ENCODE measurements around the gene RASL10B. TPM values are rescaled to one million over a fixed set of nuclear protein-coding genes. Genes with fewer than 3 reads are reported as not detected.

Gene RASL10B
- total RNA-seq, 1 experiment from 2014 or later: 4.3 TPM

GRCh38 chr17:35745749-35746320, 14.4 kb downstream of the RASL10B start:
- Histone ChIP-seq H3K9me3 (ENCODE audit: control insufficient read depth, insufficient read depth, low read depth, low read length) (no peaks in the 10 kb centered on the region), H3K27ac (ENCODE audit: low read length) (no peak overlapping the region), H3K4me3 (ENCODE audit: low read depth in 2 of 2, low read length in 2 of 2) (no peak overlapping the region), H3K4me1 (ENCODE audit: control insufficient read depth, insufficient read depth, low read length) (peaks cover 13% of the 10 kb centered on the region), H3K36me3 (ENCODE audit: control insufficient read depth, insufficient read depth, low read length) (no peaks in the 10 kb centered on the region), H3K27me3 (ENCODE audit: control insufficient read depth, insufficient read depth, low read length) (peaks cover 4% of the 10 kb centered on the region)
- no peak for ATAC-seq
- no peak for TF ChIP-seq CTCF (IDR thresholded peaks at IDR 0.05)
- no peak for TF ChIP-seq TCF7L2 (IDR thresholded peaks at IDR 0.05; ENCODE audit: low read depth, low read length)
- TF ChIP-seq POLR2AphosphoS5 (IDR thresholded peaks at IDR 0.05; ENCODE audit: low read depth, low read length): no peak
- no peak for TF ChIP-seq REST (IDR thresholded peaks at IDR 0.05; ENCODE audit: insufficient read depth in 1 of 2, low read depth in 2 of 2, low read length in 1 of 2)
- no peak for TF ChIP-seq SIN3A (IDR thresholded peaks at IDR 0.05; ENCODE audit: borderline replicate concordance, insufficient read depth, low read depth, low read length)
- ChIA-PET CTCF (interaction anchor here (1.6 kb wide), 1 partner anchor 23 kb away, joined by 6 read pairs; no protein-coding TSS in a partner anchor), POLR2A (no interaction called here)
- intact Hi-C loops (cut with micrococcal nuclease; ENCODE audit: unreplicated experiment) (loop anchor here (5.0 kb wide), 2 partner anchors 134 to 189 kb away; no protein-coding TSS in a partner anchor), in situ Hi-C loops (cut with HindIII; ENCODE audit: low pct_unique_long_range_greater_than_20kb, low sequenced_read_pairs) (no loop called here)
- no TSS peak for BruUV-seq (replicated peaks)
- no peak for DNase-seq (ENCODE audit: low read depth, low spot score)

- peak; percentile 30 for DNase-seq (ENCODE audit: low read depth, low spot score)
- ATAC-seq: peak; percentile 88
- Histone ChIP-seq H3K9me3 (ENCODE audit: control insufficient read depth, insufficient read depth, low read depth, low read length) (no peaks in the 10 kb centered on the region), H3K36me3 (ENCODE audit: control insufficient read depth, insufficient read depth, low read length) (no peaks in the 10 kb centered on the region), H3K4me1 (ENCODE audit: control insufficient read depth, insufficient read depth, low read length) (peaks cover 13% of the 10 kb centered on the region), H3K4me3 (ENCODE audit: low read depth in 2 of 2, low read length in 2 of 2) (no peak overlapping the region), H3K27me3 (ENCODE audit: control insufficient read depth, insufficient read depth, low read length) (peaks cover 4% of the 10 kb centered on the region), H3K27ac (ENCODE audit: low read length) (no peak overlapping the region)
- no TSS peak for BruUV-seq (replicated peaks)
- in situ Hi-C loops (cut with HindIII; ENCODE audit: low pct_unique_long_range_greater_than_20kb, low sequenced_read_pairs) (no loop called here), intact Hi-C loops (cut with micrococcal nuclease; ENCODE audit: unreplicated experiment) (loop anchor here (5.0 kb wide), 2 partner anchors 135 to 190 kb away; no protein-coding TSS in a partner anchor)
- TF ChIP-seq POLR2AphosphoS5 (IDR thresholded peaks at IDR 0.05; ENCODE audit: low read depth, low read length) (no peak), CTCF (IDR thresholded peaks at IDR 0.05) (peak; percentile 92), SIN3A (IDR thresholded peaks at IDR 0.05; ENCODE audit: borderline replicate concordance, insufficient read depth, low read depth, low read length) (no peak), REST (IDR thresholded peaks at IDR 0.05; ENCODE audit: insufficient read depth in 1 of 2, low read depth in 2 of 2, low read length in 1 of 2) (peak in 1 of 2 experiments; percentile 70; a peak in 1 of 4 replicates), TCF7L2 (IDR thresholded peaks at IDR 0.05; ENCODE audit: low read depth, low read length) (no peak)
- ChIA-PET POLR2A (interaction anchor here (0.6 kb wide), 1 partner anchor 27 kb away, joined by 3 read pairs; no protein-coding TSS in a partner anchor), CTCF (interaction anchor here (0.6 to 1.7 kb wide), 10 partner anchors 17 to 855 kb away, joined by 3 to 8 read pairs (median 3); partner anchors contain the start of gene TAF15)
These were observed 16.1 kb downstream of the RASL10B start for GRCh38 chr17:35747540-35748017.

Measured in Panc1 (cell line).